Endodermal cell (in vitro differentiated cells): Measurements from ENCODE around the gene CDC20B. TPM values are rescaled to one million over a fixed set of nuclear protein-coding genes. Genes with fewer than 3 reads are reported as not detected.

Source experiments
- DNase-seq: peaks from one replicate; pipeline ENCODE4 v3.0.0-alpha.2; 2017
- H3K27ac ChIP-seq: 2 replicates; pipeline ENCODE4 v1.5.1; 2013; ENCODE audit warnings: mild to moderate bottlenecking, low read depth, low read length, moderate library complexity
- H3K27me3 ChIP-seq: 2 replicates; pipeline ENCODE4 v1.6.1; 2013; ENCODE audit warnings: mild to moderate bottlenecking, low read length, moderate library complexity; ENCODE audit not compliant: insufficient read depth, control insufficient read depth, poor library complexity, severe bottlenecking
- H3K36me3 ChIP-seq: 2 replicates; pipeline ENCODE4 v1.7.0; 2013; ENCODE audit warnings: mild to moderate bottlenecking, low read length, moderate library complexity; ENCODE audit not compliant: control insufficient read depth, insufficient read depth
- H3K4me1 ChIP-seq: one replicate; pipeline ENCODE4 v1.7.0; 2013; ENCODE audit warnings: low read length; ENCODE audit not compliant: control insufficient read depth, insufficient read depth
- H3K4me3 ChIP-seq: 2 replicates; pipeline ENCODE4 v1.5.1; 2013; ENCODE audit warnings: mild to moderate bottlenecking, low read length, moderate library complexity
- H3K9ac ChIP-seq: 2 replicates; pipeline ENCODE4 v1.6.1; 2013; ENCODE audit warnings: mild to moderate bottlenecking, low read length, moderate library complexity; ENCODE audit not compliant: poor library complexity, severe bottlenecking; ENCODE audit errors: extremely low read depth
- H3K9me3 ChIP-seq: 2 replicates; pipeline ENCODE4 v1.6.1; 2013; ENCODE audit warnings: mild to moderate bottlenecking, low read length, moderate library complexity; ENCODE audit not compliant: control insufficient read depth
- H3K27ac Mint-ChIP-seq: 2 replicates; pipeline ENCODE4 v1.8.0; 2020; ENCODE audit warnings: mixed read lengths
- H3K27me3 Mint-ChIP-seq: 2 replicates; pipeline ENCODE4 v1.8.0; 2021; ENCODE audit warnings: mild to moderate bottlenecking, mixed read lengths; ENCODE audit not compliant: insufficient read depth
- H3K36me3 Mint-ChIP-seq: 2 replicates; pipeline ENCODE4 v1.8.0; 2020; ENCODE audit warnings: low read depth, mixed read lengths
- H3K4me1 Mint-ChIP-seq: 2 replicates; pipeline ENCODE4 v1.8.0; 2020; ENCODE audit warnings: mixed read lengths
- H3K4me3 Mint-ChIP-seq: 2 replicates; pipeline ENCODE4 v1.8.0; 2020; ENCODE audit warnings: mild to moderate bottlenecking, moderate library complexity, mixed read lengths
- H3K9me3 Mint-ChIP-seq: 2 replicates; pipeline ENCODE4 v1.8.0; 2020; ENCODE audit warnings: mild to moderate bottlenecking, mixed read lengths
- CTCF ChIP-seq: fragments of 200-600 bp; sonication (generic); conservative IDR thresholded peaks from 2 replicates; pipeline ENCODE4 v1.5.0; 2021; ENCODE audit warnings: antibody characterized with exemption, mild to moderate bottlenecking
- WGBS, 2 experiments: methylation state at CpG; one replicate each; pipeline versions ENCODE4 v1.1.5 to v1.1.7; 2013; ENCODE audit warnings: missing lambda C conversion rate in 2 of 2, mixed read lengths in 1 of 2; ENCODE audit not compliant: insufficient coverage in 1 of 2, insufficient read length in 1 of 2; 5-methylcytosine and 5-hydroxymethylcytosine counted together
- microRNA-seq: library from miRNA; unstranded; fragments of <30 nt; microRNA quantifications from one replicate; pipeline ENCODE4 v1.2.0, GENCODE V29; 2020; ENCODE audit warnings: borderline microRNAs expressed
- total RNA-seq, 2 donors: library from RNA; stranded (reverse); fragmentation: NEBNext Ultra II Directional in 1 of 2; extraction: Animal tissue kit (Norgen Biotek cat#: 25700) in 1 of 2; gene quantifications; 2 replicates in 1 of 2; 3 replicates in 1 of 2; pipeline ENCODE4 v1.2.1, GENCODE V29; 2021

The CDC20B gene
- total RNA-seq, 2 donors from 2014 or later: 0.13 to 0.20 TPM

- H3K9me3 Mint-ChIP-seq: peaks cover 27% of the 10 kb centered on the region
- no peak overlapping the region for H3K4me3 ChIP-seq
- H3K4me1 Mint-ChIP-seq: peaks cover 24% of the 10 kb centered on the region
- no peak overlapping the region for H3K4me3 Mint-ChIP-seq
- H3K27me3 ChIP-seq: peaks cover 6% of the 10 kb centered on the region
- H3K27me3 Mint-ChIP-seq: peaks cover 25% of the 10 kb centered on the region
- no peak overlapping the region for H3K27ac Mint-ChIP-seq
- H3K27ac ChIP-seq: no peak overlapping the region
- peaks cover 2% of the 10 kb centered on the region for H3K4me1 ChIP-seq
- no peaks in the 10 kb centered on the region for H3K36me3 Mint-ChIP-seq
- H3K9ac ChIP-seq: no peak overlapping the region
- WGBS, 2 experiments: 92 to 100% methylated on average over 3 of the region's 3 CpGs
- peaks cover 14% of the 10 kb centered on the region for H3K9me3 ChIP-seq
- no peak for DNase-seq
- no peak for TF ChIP-seq CTCF
- no peaks in the 10 kb centered on the region for H3K36me3 ChIP-seq
These were observed 108.5 kb downstream of the CDC20B start for GRCh38 chr5:55064523-55064922.

GRCh38 chr5:55063899-55064298 is 109.1 kb downstream of the CDC20B start:
- no peaks in the 10 kb centered on the region for H3K36me3 Mint-ChIP-seq
- Histone ChIP-seq H3K9ac (no peak overlapping the region), H3K36me3 (no peaks in the 10 kb centered on the region), H3K27ac (no peak overlapping the region), H3K9me3 (peaks cover 14% of the 10 kb centered on the region), H3K4me1 (peaks cover 2% of the 10 kb centered on the region), H3K27me3 (peaks cover 12% of the 10 kb centered on the region), H3K4me3 (no peak overlapping the region)
- peaks cover 27% of the 10 kb centered on the region for H3K9me3 Mint-ChIP-seq
- no peak for DNase-seq
- no peak overlapping the region for H3K4me3 Mint-ChIP-seq
- peaks cover 24% of the 10 kb centered on the region for H3K4me1 Mint-ChIP-seq
- 86 to 88% methylated on average over 2 of the region's 2 CpGs for WGBS, 2 experiments
- no peak overlapping the region for H3K27ac Mint-ChIP-seq
- H3K27me3 Mint-ChIP-seq: peaks cover 31% of the 10 kb centered on the region
- TF ChIP-seq CTCF: no peak

DNA sequence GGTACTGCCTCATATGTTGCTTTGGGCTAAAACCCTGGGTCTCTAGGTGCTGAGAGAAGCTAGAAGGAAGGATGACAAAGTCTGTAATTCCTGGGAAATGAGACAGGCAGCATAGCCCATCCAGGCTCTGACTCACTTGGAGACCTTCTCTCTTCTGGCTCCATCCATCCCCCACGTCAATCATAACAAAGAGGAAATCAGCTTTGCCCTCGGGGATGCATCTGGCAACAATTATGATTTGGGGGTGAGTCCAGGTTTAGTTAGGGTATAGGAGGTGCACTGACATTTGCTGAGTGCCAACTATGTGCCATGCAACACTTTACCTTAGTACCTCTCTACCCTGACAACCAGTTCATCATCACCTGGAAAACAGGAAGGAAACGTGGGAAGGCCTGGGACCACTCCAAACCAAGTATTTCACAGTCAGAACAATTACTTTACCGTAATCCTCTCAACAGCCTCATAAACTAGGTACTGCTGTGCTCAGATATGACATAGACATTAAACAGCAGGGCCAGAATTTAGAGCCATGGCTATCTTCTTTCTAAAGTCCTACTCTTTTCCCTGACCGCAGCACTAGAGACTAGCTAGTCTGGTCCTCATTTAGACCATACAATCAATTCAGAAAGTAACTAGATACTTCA is 109.6 kb downstream of the CDC20B start:
- Mint-ChIP-seq H3K4me3 (no peak overlapping the region), H3K27me3 (peaks cover 37% of the 10 kb centered on the region), H3K4me1 (peaks cover 24% of the 10 kb centered on the region), H3K36me3 (no peaks in the 10 kb centered on the region), H3K9me3 (peaks cover 27% of the 10 kb centered on the region), H3K27ac (no peak overlapping the region)
- no peak for DNase-seq
- 95 to 100% methylated on average over 2 to 5 of the region's 5 CpGs for WGBS, 2 experiments
- TF ChIP-seq CTCF: no peak
- Histone ChIP-seq H3K36me3 (no peaks in the 10 kb centered on the region), H3K9ac (no peak overlapping the region), H3K9me3 (peaks cover 14% of the 10 kb centered on the region), H3K4me3 (no peak overlapping the region), H3K4me1 (peaks cover 2% of the 10 kb centered on the region), H3K27ac (no peak overlapping the region), H3K27me3 (peaks cover 18% of the 10 kb centered on the region)

Small RNA genes lying within 50 kb of the gene (microRNA-seq; reads per million reads assigned to microRNA genes)
- gene MIR449A: 12.0 reads per million, percentile 48 among the genes with 10 or more reads in this experiment
- gene MIR449B: 0.44 reads per million
- gene MIR449C: not detected

Other genes starting within 250 kb of the CDC20B start
- gene ESM1, start 187.6 kb downstream of the CDC20B start, total RNA-seq: not detected
- under 1 TPM in 1 of 2 donors, not detected in 1; 0.29 TPM for gene GZMK, start 148.9 kb downstream of the CDC20B start, total RNA-seq
- gene GZMA, start 70.5 kb downstream of the CDC20B start, total RNA-seq: under 1 TPM in 1 of 2 donors, not detected in 1; 0.31 TPM
- gene GPX8, start 13.0 kb downstream of the CDC20B start, total RNA-seq: 10 to 100 TPM; 47.9 to 68.9 TPM
- 1 to 10 TPM in 1 of 2 donors, under 1 TPM in 1; 0.58 to 1.4 TPM for gene MCIDAS, start 54.1 kb upstream of the CDC20B start, total RNA-seq
- 1 to 10 TPM; 5.1 to 9.7 TPM for gene CCNO, start 60.4 kb upstream of the CDC20B start, total RNA-seq
- gene DHX29, start 134.5 kb upstream of the CDC20B start, total RNA-seq: 10 to 100 TPM; 27.9 to 29.0 TPM
- 100 to 1,000 TPM in 1 of 2 donors, 10 to 100 TPM in 1; 91.0 to 106 TPM for gene MTREX, start 134.8 kb upstream of the CDC20B start, total RNA-seq